K562 (cell line): ENCODE measurements around the gene TOM1. TPM values are rescaled to one million over a fixed set of nuclear protein-coding genes. Genes with fewer than 3 reads are reported as not detected.

Experiments used
- BCL6 ChIP-seq: fragments of 250-450 bp; sonication (Bioruptor Pico); IDR thresholded peaks from 2 replicates; pipeline ENCODE4 v1.4.0; 2020
- BDP1 ChIP-seq: IDR thresholded peaks from 3 replicates; pipeline ENCODE4 v1.6.1; 2011; ENCODE audit not compliant: insufficient read length, insufficient read depth
- CBFA2T3 ChIP-seq: fragments of 450-650 bp; IDR thresholded peaks from 2 replicates; pipeline ENCODE4 v1.6.1; 2017
- CBX2 ChIP-seq: fragments of 200-600 bp; sonication (generic); IDR thresholded peaks from one replicate; pipeline ENCODE4 v1.6.1; 2012; ENCODE audit warnings: mild to moderate bottlenecking, low read length, inconsistent platforms; ENCODE audit not compliant: insufficient read depth, poor library complexity, severe bottlenecking
- KLF6 ChIP-seq: fragments of 250-450 bp; sonication (Bioruptor Pico); IDR thresholded peaks from 2 replicates; pipeline ENCODE4 v1.4.0; 2020; ENCODE audit warnings: mild to moderate bottlenecking, moderate library complexity, borderline replicate concordance
- MAFG ChIP-seq: fragments of 450-650 bp; conservative IDR thresholded peaks from 2 replicates; pipeline ENCODE4 v1.6.1; 2016; ENCODE audit warnings: missing genetic modification characterization, missing compliant biosample characterization
- MCM2 ChIP-seq: fragments of 450-650 bp; IDR thresholded peaks from 2 replicates; pipeline ENCODE4 v1.6.1; 2017; ENCODE audit warnings: low read depth, mild to moderate bottlenecking
- MTA3 ChIP-seq: fragments of 450-650 bp; formaldehyde crosslinking; IDR thresholded peaks from 2 replicates; pipeline ENCODE4 v1.6.1; 2017; ENCODE audit warnings: mild to moderate bottlenecking, borderline replicate concordance
- NCOA4 ChIP-seq: fragments of 450-650 bp; IDR thresholded peaks from 2 replicates; pipeline ENCODE4 v1.6.1; 2018; ENCODE audit warnings: mild to moderate bottlenecking; ENCODE audit not compliant: partially characterized antibody
- NCOR1 ChIP-seq: fragments of 450-650 bp; IDR thresholded peaks from 2 replicates; pipeline ENCODE4 v1.6.1; 2016; ENCODE audit warnings: mild to moderate bottlenecking, moderate library complexity
- NFIC ChIP-seq: fragments of 450-650 bp; IDR thresholded peaks from 2 replicates; pipeline ENCODE4 v1.6.1; 2017; ENCODE audit warnings: mild to moderate bottlenecking, inconsistent platforms
- NR2F6 ChIP-seq: fragments of 450-650 bp; formaldehyde crosslinking; IDR thresholded peaks from 2 replicates; pipeline ENCODE4 v1.4.0; 2020; ENCODE audit warnings: mild to moderate bottlenecking
- SMAD2 ChIP-seq: fragments of 150-350 bp; IDR thresholded peaks from 2 replicates; pipeline ENCODE4 v1.6.1; 2014; ENCODE audit warnings: low read depth, mild to moderate bottlenecking, low read length
- SMAD3 ChIP-seq: fragments of 450-650 bp; formaldehyde crosslinking; conservative IDR thresholded peaks from 2 replicates; pipeline ENCODE4 v1.4.0; 2020; ENCODE audit warnings: mild to moderate bottlenecking
- SP1 ChIP-seq: sonication (generic); formaldehyde crosslinking; IDR thresholded peaks from 2 replicates; pipeline ENCODE4 v1.8.1; 2022; ENCODE audit warnings: mild to moderate bottlenecking, missing genetic modification reagents
- SRSF7 ChIP-seq: fragments of 200-400 bp; formaldehyde crosslinking; optimal IDR thresholded peaks from 2 replicates; pipeline ENCODE3; 2017; ENCODE audit warnings: mild to moderate bottlenecking, low read depth, low read length
- SUPT5H ChIP-seq: fragments of 450-650 bp; IDR thresholded peaks from 2 replicates; pipeline ENCODE4 v1.6.1; 2016
- TSHZ1 ChIP-seq: fragments of 250-450 bp; sonication (Bioruptor Pico); IDR thresholded peaks from 2 replicates; pipeline ENCODE4 v1.4.0; 2020; ENCODE audit warnings: mild to moderate bottlenecking, moderate library complexity
- ZNF263 ChIP-seq: sonication (generic); formaldehyde crosslinking; IDR thresholded peaks from 2 replicates; pipeline ENCODE4 v1.8.0; 2022; ENCODE audit warnings: mild to moderate bottlenecking, missing genetic modification reagents, borderline replicate concordance
- ZNF282 ChIP-seq: sonication (generic); formaldehyde crosslinking; IDR thresholded peaks from 2 replicates; pipeline ENCODE4 v1.8.1; 2023; ENCODE audit warnings: missing genetic modification reagents
- ZNF395 ChIP-seq: fragments of 200-800 bp; sonication (Bioruptor generic); IDR thresholded peaks from 2 replicates; pipeline ENCODE4 v1.6.1; 2017; ENCODE audit warnings: missing genetic modification characterization, missing compliant biosample characterization
- ZNF518B ChIP-seq: fragments of 250-450 bp; sonication (Bioruptor Pico); IDR thresholded peaks from 2 replicates; pipeline ENCODE4 v1.5.0; 2021; ENCODE audit warnings: mild to moderate bottlenecking, moderate library complexity
- polyA plus RNA-seq, 8 experiments: library from polyadenylated mRNA; depleted of rRNA in 4 of 8; stranded (reverse) in 5 of 8; unstranded in 3 of 8; fragments of >200 nt; fragmentation: Nextera tagmentation in 2 of 8; fragmentation: Illumina TruSeq in 1 of 8; extraction: Ambion mirVana in 2 of 8; extraction: Trizol in 1 of 8; gene quantifications; 2 replicates each; pipeline versions ENCODE4 v1.2.1 to v1.2.3, GENCODE V29; 2011 to 2014; ENCODE audit warnings: inconsistent platforms in 1 of 8, missing spikeins in 1 of 8
- total RNA-seq, 7 experiments: library from RNA; depleted of rRNA in 6 of 7; stranded (reverse); fragments of >200 nt in 6 of 7; fragmentation: Illumina TruSeq in 2 of 7; extraction: Trizol in 2 of 7; gene quantifications; 2 replicates each; pipeline versions ENCODE4 v1.2.1 to v1.2.3, GENCODE V29; 2011 to 2021; ENCODE audit warnings: low replicate concordance in 1 of 7

Gene TOM1
- total and polyA plus RNA-seq, 9 of the 15 experiments (the other 6 are each of a cell fraction or from before 2014, with no cell fraction given): 0.64 to 20.6 (median 12.0) TPM

- TF ChIP-seq ZNF395 (CRISPR knock-in tag): peak; percentile 78; the same call in 1 of the 2 replicates
- no peak for TF ChIP-seq SUPT5H
- TF ChIP-seq CBX2: no peak
- TF ChIP-seq CBFA2T3: peak; percentile 80
- no peak for TF ChIP-seq BDP1
- TF ChIP-seq MCM2: no peak
- peak; percentile 100 for TF ChIP-seq MAFG (tag)
- TF ChIP-seq BCL6 (CRISPR knock-in tag): no peak
- no peak for TF ChIP-seq ZNF282
- TF ChIP-seq ZNF518B (CRISPR knock-in tag): no peak
- TF ChIP-seq NCOR1: peak; percentile 83
- no peak for TF ChIP-seq NR2F6
- TF ChIP-seq SRSF7: no peak
- TF ChIP-seq NFIC: peak; percentile 53
- peak; percentile 81 for TF ChIP-seq MTA3
- TF ChIP-seq ZNF263 (CRISPR knock-in tag): peak; percentile 20; the same call in 1 of the 2 replicates
- no peak for TF ChIP-seq SMAD2
- 0 out of 2 replicates have a peak, but pooled peaks have one; percentile 26 for TF ChIP-seq KLF6
- no peak for TF ChIP-seq NCOA4
- TF ChIP-seq TSHZ1 (CRISPR knock-in tag): no peak
- TF ChIP-seq SMAD3 (CRISPR knock-in tag): no peak
- no peak for TF ChIP-seq SP1 (CRISPR knock-in tag)
Observed at GRCh38 chr22:35376728-35377472, 77.2 kb downstream of the TOM1 start (continued).
